Astrocyte of the cerebellum (primary cell): ENCODE data around the gene SNRPB2.

ENCODE experiments used
- DNase-seq: peaks from one replicate; pipeline ENCODE4 v3.0.0-alpha.2; 2011; ENCODE audit warnings: low read depth
- H3K4me3 ChIP-seq: 2 replicates; pipeline ENCODE4 v1.5.1; 2011; ENCODE audit warnings: mild to moderate bottlenecking, low read depth, low read length, moderate library complexity
- CTCF ChIP-seq: IDR thresholded peaks from 2 replicates; pipeline ENCODE4 v1.5.1; 2012; ENCODE audit warnings: low read length, low read depth, moderate library complexity, mild to moderate bottlenecking; ENCODE audit errors: missing control alignments
- in situ Hi-C: cut with HindIII; loops from 2 replicates; pipeline ENCODE4 v1.10.0; 2017; ENCODE audit warnings: low sequenced_read_pairs

Gene SNRPB2

GRCh38 chr20:16729565-16730460, at the start of gene SNRPB2:
TSS of gene SNRPB2 (plus strand) at chr20:16730026. CDS start at chr20:16731703, 1,677 bp downstream.
- peak; percentile 92 for DNase-seq
- in situ Hi-C loops = no loop called here
- H3K4me3 ChIP-seq = peak within 1 kb of the TSS; percentile 95
- no peak for TF ChIP-seq CTCF

GRCh38 chr20:16684416-16684815, 45.4 kb upstream of the SNRPB2 start:
- no peak for DNase-seq
- no peak overlapping the region for H3K4me3 ChIP-seq
- in situ Hi-C loops = no loop called here
- no peak for TF ChIP-seq CTCF

- in situ Hi-C loops = no loop called here
- no peak for DNase-seq
- no peak overlapping the region for H3K4me3 ChIP-seq
- no peak for TF ChIP-seq CTCF
These were observed 39.9 kb upstream of the SNRPB2 start for GRCh38 chr20:16689906-16690305.

- in situ Hi-C loops = no loop called here
These were observed 38.4 kb upstream of the SNRPB2 start for GRCh38 chr20:16691381-16691780.

GRCh38 chr20:16692009-16692408, 37.8 kb upstream of the SNRPB2 start:
- in situ Hi-C loops = no loop called here
- no peak for TF ChIP-seq CTCF
- DNase-seq = no peak

More at GRCh38 chr20:16691381-16691780, 38.4 kb upstream of the SNRPB2 start:
- H3K4me3 ChIP-seq = no peak overlapping the region
- no peak for TF ChIP-seq CTCF
- no peak for DNase-seq

GRCh38 chr20:16692442-16692841, 37.4 kb upstream of the SNRPB2 start:
- DNase-seq = no peak
- in situ Hi-C loops = no loop called here
- H3K4me3 ChIP-seq = no peak overlapping the region
- no peak for TF ChIP-seq CTCF

More at GRCh38 chr20:16692009-16692408, 37.8 kb upstream of the SNRPB2 start:
- H3K4me3 ChIP-seq = no peak overlapping the region
